PFSK-1 (cell line): ENCODE measurements around the gene SGCA.

Experiments used
- FOXP2 ChIP-seq: optimal IDR thresholded peaks from 2 replicates; pipeline ENCODE3; 2011; ENCODE audit warnings: borderline replicate concordance, control low read depth, inconsistent platforms; ENCODE audit not compliant: insufficient read depth; ENCODE audit errors: extremely low read length, extremely low read depth
- POLR2AphosphoS5 ChIP-seq: IDR thresholded peaks from 2 replicates; pipeline ENCODE4 v1.6.1; 2012; ENCODE audit warnings: low read depth, mild to moderate bottlenecking, control low read depth, low read length, moderate library complexity
- SIN3A ChIP-seq: IDR thresholded peaks from 2 replicates; pipeline ENCODE4 v1.6.1; 2012; ENCODE audit warnings: mild to moderate bottlenecking, low read length, moderate library complexity, borderline replicate concordance; ENCODE audit not compliant: insufficient read depth
- TAF1 ChIP-seq: IDR thresholded peaks from 2 replicates; pipeline ENCODE4 v1.6.1; 2012; ENCODE audit warnings: low read length, control low read depth, borderline replicate concordance; ENCODE audit not compliant: insufficient read depth
- TF ChIP-seq, protein P1 (sequence below), 2 experiments: IDR thresholded peaks; 2 replicates each; pipeline versions ENCODE4 v1.6.1 to v1.8.0; 2011 to 2012; ENCODE audit warnings: low read depth in 2 of 2, low read length in 2 of 2, control low read depth in 1 of 2, inconsistent platforms in 1 of 2, mild to moderate bottlenecking in 1 of 2, moderate library complexity in 1 of 2; ENCODE audit not compliant: insufficient read depth in 1 of 2

The SGCA gene

DNA sequence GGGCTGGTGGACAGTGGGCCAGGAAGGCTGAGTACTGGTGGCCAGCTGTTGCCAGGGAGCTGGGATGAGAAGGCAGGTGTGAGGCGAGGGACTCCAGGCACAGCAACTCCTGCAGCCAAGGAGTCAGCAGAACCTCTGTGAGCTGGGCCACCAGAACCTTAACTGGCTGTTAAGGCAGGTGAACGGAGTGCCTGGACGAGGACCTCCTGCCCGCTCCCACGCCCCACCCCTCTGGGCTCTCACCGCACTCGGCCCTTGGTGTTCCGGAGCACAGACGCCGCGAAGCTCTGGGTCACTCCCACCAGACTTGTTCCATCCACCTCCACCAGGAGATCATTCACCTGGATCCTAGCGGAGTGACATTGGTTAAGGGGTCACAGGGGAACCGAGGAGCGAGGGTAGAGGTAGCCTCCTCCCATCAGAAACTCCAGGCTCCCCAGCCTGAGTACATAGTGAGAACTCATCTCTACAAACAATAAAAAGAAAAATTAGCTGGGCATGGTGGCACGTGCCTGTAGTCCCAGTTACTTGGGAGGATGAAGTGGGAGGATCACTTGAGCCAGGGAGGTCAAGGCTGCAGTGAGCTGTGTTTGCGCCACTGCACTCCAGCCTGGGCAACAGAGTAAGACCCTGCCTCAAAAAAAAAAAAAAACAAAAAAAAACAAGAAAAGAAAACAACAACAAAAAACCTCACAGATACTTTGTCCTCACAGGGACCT is 24.6 kb upstream of the SGCA start:
- TF ChIP-seq SIN3A (no peak), FOXP2 (no peak), POLR2AphosphoS5 (no peak), TAF1 (no peak)
- TF ChIP-seq, protein P1, sequence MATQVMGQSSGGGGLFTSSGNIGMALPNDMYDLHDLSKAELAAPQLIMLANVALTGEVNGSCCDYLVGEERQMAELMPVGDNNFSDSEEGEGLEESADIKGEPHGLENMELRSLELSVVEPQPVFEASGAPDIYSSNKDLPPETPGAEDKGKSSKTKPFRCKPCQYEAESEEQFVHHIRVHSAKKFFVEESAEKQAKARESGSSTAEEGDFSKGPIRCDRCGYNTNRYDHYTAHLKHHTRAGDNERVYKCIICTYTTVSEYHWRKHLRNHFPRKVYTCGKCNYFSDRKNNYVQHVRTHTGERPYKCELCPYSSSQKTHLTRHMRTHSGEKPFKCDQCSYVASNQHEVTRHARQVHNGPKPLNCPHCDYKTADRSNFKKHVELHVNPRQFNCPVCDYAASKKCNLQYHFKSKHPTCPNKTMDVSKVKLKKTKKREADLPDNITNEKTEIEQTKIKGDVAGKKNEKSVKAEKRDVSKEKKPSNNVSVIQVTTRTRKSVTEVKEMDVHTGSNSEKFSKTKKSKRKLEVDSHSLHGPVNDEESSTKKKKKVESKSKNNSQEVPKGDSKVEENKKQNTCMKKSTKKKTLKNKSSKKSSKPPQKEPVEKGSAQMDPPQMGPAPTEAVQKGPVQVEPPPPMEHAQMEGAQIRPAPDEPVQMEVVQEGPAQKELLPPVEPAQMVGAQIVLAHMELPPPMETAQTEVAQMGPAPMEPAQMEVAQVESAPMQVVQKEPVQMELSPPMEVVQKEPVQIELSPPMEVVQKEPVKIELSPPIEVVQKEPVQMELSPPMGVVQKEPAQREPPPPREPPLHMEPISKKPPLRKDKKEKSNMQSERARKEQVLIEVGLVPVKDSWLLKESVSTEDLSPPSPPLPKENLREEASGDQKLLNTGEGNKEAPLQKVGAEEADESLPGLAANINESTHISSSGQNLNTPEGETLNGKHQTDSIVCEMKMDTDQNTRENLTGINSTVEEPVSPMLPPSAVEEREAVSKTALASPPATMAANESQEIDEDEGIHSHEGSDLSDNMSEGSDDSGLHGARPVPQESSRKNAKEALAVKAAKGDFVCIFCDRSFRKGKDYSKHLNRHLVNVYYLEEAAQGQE (IDR thresholded peaks at IDR 0.05; ENCODE audit: insufficient read depth in 1 of 2, low read depth in 2 of 2, low read length in 2 of 2), result no peak

DNA sequence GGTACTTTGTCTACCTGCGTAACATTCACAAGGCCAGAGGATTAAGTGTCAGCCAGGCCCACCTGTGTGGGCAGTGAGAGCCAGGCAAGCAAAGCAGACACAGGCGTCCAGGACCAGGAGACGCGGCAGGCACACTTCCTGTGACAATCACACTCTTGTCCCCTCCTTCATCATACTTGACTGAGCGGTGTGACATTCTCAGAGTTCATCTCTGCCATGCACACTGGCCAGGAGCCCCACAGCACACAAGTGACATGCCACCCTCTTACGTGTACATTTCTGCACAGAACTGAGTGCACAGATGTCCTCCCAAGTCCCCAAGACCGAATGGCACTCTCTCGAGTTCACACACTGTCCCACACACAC is 24.1 kb upstream of the SGCA start:
- TF ChIP-seq POLR2AphosphoS5, result no peak
- TF ChIP-seq, protein P1 (IDR thresholded peaks at IDR 0.05; ENCODE audit: insufficient read depth in 1 of 2, low read depth in 2 of 2, low read length in 2 of 2), result no peak
- TF ChIP-seq FOXP2, result no peak
- TF ChIP-seq SIN3A, result no peak
- TF ChIP-seq TAF1, result no peak

DNA sequence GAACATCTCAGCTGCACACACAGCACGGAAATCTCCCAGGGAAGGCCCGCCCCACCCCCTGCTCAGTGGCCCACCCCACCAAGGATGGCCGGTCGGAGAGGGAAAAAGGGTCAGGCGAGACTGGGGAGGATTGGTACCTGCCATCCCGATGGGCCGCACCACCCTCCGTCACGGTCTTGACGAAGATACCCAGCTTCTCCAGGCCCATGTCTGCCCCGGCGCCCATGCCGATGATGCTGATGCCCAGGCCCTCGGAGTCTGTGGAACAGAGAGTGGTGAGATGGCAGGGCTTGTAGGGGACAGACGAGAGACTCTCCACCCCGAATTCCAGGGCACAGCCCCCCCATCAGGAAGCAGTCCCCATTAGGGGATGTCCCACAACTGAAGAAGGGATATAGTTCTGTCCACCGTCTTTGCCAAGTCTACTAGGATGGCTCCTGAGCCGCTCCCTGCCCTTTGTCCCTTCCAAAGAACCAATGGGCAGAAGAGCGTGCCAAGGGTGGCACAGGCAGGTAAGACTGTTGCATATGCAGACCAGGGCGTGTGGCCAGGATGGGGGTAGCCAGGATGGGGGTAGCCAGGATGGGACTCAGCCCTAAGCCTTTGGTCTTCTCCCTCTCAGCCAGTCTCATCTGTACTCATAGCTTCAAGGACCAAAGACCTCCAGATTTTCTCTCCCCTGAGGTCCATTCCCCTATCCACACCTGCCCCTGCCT is 22.2 kb upstream of the SGCA start:
- TF ChIP-seq POLR2AphosphoS5, result no peak

DNA sequence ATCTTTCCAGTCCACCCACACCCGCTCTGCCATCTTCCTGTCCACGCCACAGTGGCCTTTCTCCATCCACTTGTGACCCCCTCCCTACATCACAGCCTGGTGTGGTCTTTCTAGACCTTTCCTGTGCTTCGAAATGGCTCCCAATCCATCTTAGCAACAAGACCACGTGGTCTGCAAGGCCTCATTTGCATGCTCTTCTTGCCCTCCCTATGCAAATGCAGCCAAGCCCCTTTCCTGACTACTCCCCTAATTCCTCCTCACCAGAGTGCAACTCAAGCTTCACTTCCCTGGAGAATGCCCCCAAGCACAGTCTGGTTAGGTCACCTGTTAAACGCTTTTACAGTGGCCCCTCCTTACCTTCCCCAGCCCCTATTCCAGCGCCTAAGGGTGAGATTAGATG is 21.4 kb upstream of the SGCA start:
- no peak for TF ChIP-seq FOXP2
- TF ChIP-seq, protein P1 (IDR thresholded peaks at IDR 0.05; ENCODE audit: insufficient read depth in 1 of 2, low read depth in 2 of 2, low read length in 2 of 2), result no peak
- no peak for TF ChIP-seq TAF1
- no peak for TF ChIP-seq SIN3A
- no peak for TF ChIP-seq POLR2AphosphoS5

DNA sequence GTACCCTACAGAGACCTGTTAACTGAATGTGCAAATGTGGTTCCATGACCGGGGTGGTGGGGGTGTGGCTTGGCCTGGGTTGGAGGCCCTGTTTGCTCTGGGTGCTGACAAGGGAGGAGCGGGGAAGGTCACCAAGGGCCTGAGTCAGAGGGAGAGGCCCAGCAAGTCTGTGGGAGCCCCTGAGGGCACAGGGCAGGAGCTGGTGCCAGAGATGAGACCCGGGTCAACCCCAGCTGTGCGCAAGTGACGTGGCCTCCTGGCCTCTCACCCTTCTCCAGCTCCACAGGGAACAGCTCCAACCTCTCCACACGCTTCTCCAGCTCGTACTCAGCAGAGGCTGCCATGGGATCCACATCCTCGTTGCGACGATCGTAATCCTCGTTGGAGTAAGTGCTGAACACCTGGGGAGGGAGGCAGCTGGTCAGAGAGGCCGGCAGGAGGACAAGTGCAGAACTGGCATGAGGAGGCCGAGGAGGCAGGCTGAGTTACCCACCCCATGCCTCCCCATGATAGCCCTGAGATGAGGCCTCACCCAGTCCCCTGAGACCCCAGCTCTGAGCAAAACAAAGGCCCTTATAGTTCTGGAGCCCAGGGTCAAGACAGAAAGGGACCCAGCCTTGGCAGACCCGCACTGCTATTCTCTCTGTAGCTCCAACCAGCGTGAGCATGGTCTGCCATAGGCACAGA is 20.8 kb upstream of the SGCA start:
- TF ChIP-seq, protein P1 (IDR thresholded peaks at IDR 0.05; ENCODE audit: insufficient read depth in 1 of 2, low read depth in 2 of 2, low read length in 2 of 2), result no peak
- no peak for TF ChIP-seq POLR2AphosphoS5
- TF ChIP-seq FOXP2, result no peak
- TF ChIP-seq SIN3A, result no peak
- no peak for TF ChIP-seq TAF1
